HepG2 (cell line): ENCODE data around the gene FXYD4. TPM values are rescaled to one million over a fixed set of nuclear protein-coding genes. Genes with fewer than 3 reads are reported as not detected.

Experiments
- ATAC-seq: fragments of 200-7000 bp; cut with Tn5 transposase; 3 replicates; pipeline ENCODE4 v1.9.1; 2020; ENCODE audit warnings: mild to moderate bottlenecking, moderate library complexity
- BruUV-seq: library from RNA; stranded (reverse); fragments of 400-500 nt; replicated peaks from 2 replicates; lab custom pipeline; 2021; lab: Mats Ljungman, UMichigan
- CTCF ChIA-PET: fragments of 300-600 bp; formaldehyde crosslinking; extraction: SDS; loops from one replicate; lab custom pipeline; 2021; ENCODE audit warnings: low total read pairs, inconsistent platforms, low intra/inter-chr PET ratio; lab: Yijun Ruan, JAX
- POLR2A ChIA-PET: fragments of 350-600 bp; sonication (Branson Sonifier 250); formaldehyde crosslinking; loops from one replicate; lab custom pipeline; 2020; ENCODE audit warnings: antibody characterized with exemption, inconsistent platforms; lab: Yijun Ruan, JAX
- DNase-seq: peaks from one replicate; pipeline ENCODE4 v3.0.0-alpha.2; 2015; ENCODE audit warnings: low spot score
- FAIRE-seq: peaks from 3 replicates; lab custom pipeline; 2011; peaks lifted over from hg19 to GRCh38; lab: Jason Lieb, UNC
- H2AFZ ChIP-seq: one replicate; pipeline ENCODE4 v1.6.1; 2011; ENCODE audit warnings: low read length, inconsistent platforms
- H3K27ac ChIP-seq: fragments of 300-600 bp; 3 replicates; pipeline ENCODE4 v1.8.0; 2011; ENCODE audit warnings: mixed run types, mild to moderate bottlenecking, mixed read lengths, low read length, inconsistent platforms; ENCODE audit not compliant: insufficient read depth; ENCODE audit errors: extremely low read length
- H3K27me3 ChIP-seq, 2 experiments: fragments of 200-600 bp in 1 of 2; 2 replicates in 1 of 2; 3 replicates in 1 of 2; pipeline versions ENCODE4 v1.6.0 to v1.8.0; 2011; ENCODE audit warnings: low read length in 2 of 2, mild to moderate bottlenecking in 2 of 2, moderate library complexity in 2 of 2, inconsistent platforms in 1 of 2; ENCODE audit not compliant: insufficient read depth in 2 of 2, control insufficient read depth in 1 of 2
- H3K36me3 ChIP-seq, 2 experiments: fragments of 200-600 bp in 1 of 2; replicated peaks in 1 of 2; 2 replicates in 1 of 2; 3 replicates in 1 of 2; pipeline versions ENCODE4 v1.5.1 to v1.8.0; 2011; ENCODE audit warnings: low read length in 2 of 2, inconsistent platforms in 1 of 2; ENCODE audit not compliant: insufficient read depth in 2 of 2, control insufficient read depth in 1 of 2
- H3K4me1 ChIP-seq: 2 replicates; pipeline ENCODE4 v1.5.1; 2012; ENCODE audit warnings: low read length, inconsistent platforms; ENCODE audit not compliant: insufficient read depth
- H3K4me2 ChIP-seq: 2 replicates; pipeline ENCODE4 v1.6.0; 2011; ENCODE audit warnings: low read depth, low read length, inconsistent platforms
- H3K4me3 ChIP-seq, 3 experiments: fragments of 200-600 bp in 1 of 3; sonication (generic), shearing (Covaris generic) in 1 of 3; replicated peaks in 1 of 3; 2 replicates each; pipeline ENCODE4 v1.5.1; 2011 to 2016; ENCODE audit warnings: low read length in 3 of 3, inconsistent platforms in 2 of 3, low read depth in 2 of 3, mild to moderate bottlenecking in 2 of 3, control low read depth in 1 of 3, mixed read lengths in 1 of 3; ENCODE audit not compliant: insufficient read depth in 1 of 3
- H3K79me2 ChIP-seq: one replicate; pipeline ENCODE4 v1.6.1; 2011; ENCODE audit warnings: low read length, inconsistent platforms; ENCODE audit not compliant: insufficient read depth
- H3K9ac ChIP-seq: 2 replicates; pipeline ENCODE4 v1.6.0; 2011; ENCODE audit warnings: mild to moderate bottlenecking, low read depth, low read length, inconsistent platforms; ENCODE audit not compliant: insufficient read depth
- H3K9me3 ChIP-seq: 2 replicates; pipeline ENCODE4 v1.5.1; 2012; ENCODE audit warnings: mild to moderate bottlenecking, low read length
- H4K20me1 ChIP-seq: 2 replicates; pipeline ENCODE4 v1.6.0; 2011; ENCODE audit warnings: inconsistent platforms, mild to moderate bottlenecking, low read length, moderate library complexity; ENCODE audit not compliant: insufficient read depth
- BCL6 ChIP-seq: IDR thresholded peaks from 2 replicates; pipeline ENCODE4 v1.6.1; 2016; ENCODE audit warnings: missing genetic modification reagents, missing compliant biosample characterization
- CBX2 ChIP-seq, 2 experiments: fragments of 200-600 bp in 1 of 2; sonication (generic); formaldehyde crosslinking in 1 of 2; IDR thresholded peaks; 2 replicates each; pipeline versions ENCODE4 v1.7.0 to v1.8.1; 2018 to 2022; ENCODE audit warnings: low read depth in 2 of 2, low read length in 1 of 2, mild to moderate bottlenecking in 1 of 2, missing genetic modification reagents in 1 of 2
- CHD2 ChIP-seq: IDR thresholded peaks from 2 replicates; pipeline ENCODE4 v1.6.1; 2011; ENCODE audit warnings: low read depth, low read length, improper control_type of control experiment
- DBP ChIP-seq: sonication (generic); formaldehyde crosslinking; IDR thresholded peaks from 2 replicates; pipeline ENCODE4 v1.4.0; 2020; ENCODE audit warnings: missing genetic modification reagents; ENCODE audit errors: not compliant biosample characterization
- FIP1L1 ChIP-seq: fragments of 200-400 bp; formaldehyde crosslinking; IDR thresholded peaks from 2 replicates; pipeline ENCODE4 v1.6.1; 2018; ENCODE audit warnings: low read depth, mild to moderate bottlenecking, low read length, moderate library complexity, borderline replicate concordance; ENCODE audit not compliant: insufficient read depth
- HMGA1 ChIP-seq: sonication (generic); formaldehyde crosslinking; conservative IDR thresholded peaks from 2 replicates; pipeline ENCODE4 v1.4.0; 2020; ENCODE audit warnings: missing genetic modification reagents
- HOXA5 ChIP-seq: sonication (generic); formaldehyde crosslinking; IDR thresholded peaks from 2 replicates; pipeline ENCODE4 v1.4.0; 2020; ENCODE audit warnings: missing genetic modification reagents
- PHF5A ChIP-seq: IDR thresholded peaks from one replicate; pipeline ENCODE4 v1.6.1; 2018; ENCODE audit warnings: low read depth, missing genetic modification reagents; ENCODE audit not compliant: unreplicated experiment
- RNF2 ChIP-seq: fragments of 450-650 bp; conservative IDR thresholded peaks from 2 replicates; pipeline ENCODE4 v1.6.1; 2016; ENCODE audit warnings: low read depth
- SIX1 ChIP-seq: sonication (generic); formaldehyde crosslinking; IDR thresholded peaks from 2 replicates; pipeline ENCODE4 v1.4.0; 2020; ENCODE audit warnings: missing genetic modification reagents, borderline replicate concordance
- SMAD3 ChIP-seq: sonication (generic); formaldehyde crosslinking; IDR thresholded peaks from 2 replicates; pipeline ENCODE4 v1.4.0; 2020; ENCODE audit warnings: missing genetic modification reagents
- SOX13 ChIP-seq, 3 experiments: fragments of 450-650 bp in 1 of 3; sonication (generic) in 1 of 3; formaldehyde crosslinking in 1 of 3; IDR thresholded peaks in 2 of 3; conservative IDR thresholded peaks in 1 of 3; 2 replicates each; pipeline versions ENCODE4 v1.5.0 to v1.6.1; 2016 to 2020; ENCODE audit warnings: antibody characterized with exemption in 1 of 3, mild to moderate bottlenecking in 1 of 3, missing compliant biosample characterization in 1 of 3, missing genetic modification reagents in 1 of 3, moderate library complexity in 1 of 3
- TCF7 ChIP-seq: sonication (generic); IDR thresholded peaks from 2 replicates; pipeline ENCODE4 v1.6.1; 2016; ENCODE audit warnings: antibody characterized with exemption, low read depth
- ZBTB43 ChIP-seq: sonication (generic); formaldehyde crosslinking; conservative IDR thresholded peaks from 2 replicates; pipeline ENCODE4 v1.4.0; 2020; ENCODE audit warnings: missing genetic modification reagents
- ZBTB44 ChIP-seq: sonication (generic); formaldehyde crosslinking; IDR thresholded peaks from 2 replicates; pipeline ENCODE4 v1.4.0; 2020; ENCODE audit warnings: missing genetic modification reagents
- ZNF234 ChIP-seq: sonication (generic); formaldehyde crosslinking; conservative IDR thresholded peaks from 2 replicates; pipeline ENCODE4 v1.5.1; 2020; ENCODE audit warnings: mild to moderate bottlenecking, missing genetic modification reagents
- ZNF746 ChIP-seq: sonication (generic); formaldehyde crosslinking; IDR thresholded peaks from 2 replicates; pipeline ENCODE4 v1.8.0; 2022; ENCODE audit warnings: mild to moderate bottlenecking, missing genetic modification reagents
- ZNF850 ChIP-seq: sonication (generic); formaldehyde crosslinking; conservative IDR thresholded peaks from 2 replicates; pipeline ENCODE4 v1.9.0; 2021; ENCODE audit warnings: mild to moderate bottlenecking, missing genetic modification reagents
- WGBS: methylation state at CpG from one replicate; pipeline ENCODE4 v1.1.6; 2017; ENCODE audit warnings: low lambda C conversion rate; 5-methylcytosine and 5-hydroxymethylcytosine counted together
- in situ Hi-C: cut with HindIII; loops from 2 replicates; pipeline ENCODE4 v1.10.0; 2017; ENCODE audit warnings: low pct_unique_long_range_greater_than_20kb; ENCODE audit not compliant: extremely low pct_ligation_motif_present
- intact Hi-C: fragments of 100-400 bp; cut with micrococcal nuclease; formaldehyde crosslinking; loops from one replicate; pipeline ENCODE4 v1.10.0; 2022; ENCODE audit not compliant: unreplicated experiment
- polyA plus RNA-seq, 8 experiments: library from polyadenylated mRNA; depleted of rRNA in 3 of 8; stranded (reverse) in 7 of 8; unstranded in 1 of 8; fragments of >200 nt; fragmentation: Illumina TruSeq in 4 of 8; extraction: Trizol in 4 of 8; gene quantifications; 2 replicates each; pipeline versions ENCODE4 v1.2.1 to v1.2.3, GENCODE V29; 2011 to 2016; ENCODE audit warnings: low read depth in 4 of 8, missing spikeins in 1 of 8, mixed read lengths in 1 of 8; ENCODE audit not compliant: insufficient read depth in 1 of 8
- total RNA-seq, 5 experiments: library from RNA; depleted of rRNA; stranded (reverse); fragments of >200 nt; fragmentation: Illumina TruSeq; extraction: Trizol; gene quantifications; 2 replicates each; pipeline ENCODE4 v1.2.3, GENCODE V29; 2016; ENCODE audit warnings: low read depth in 1 of 5

FXYD4 gene
- total and polyA plus RNA-seq, 2 of the 13 experiments (the other 11 are each of a cell fraction or from before 2014, with no cell fraction given) = not detected

GRCh38 chr10:43407576-43408330 is 36.3 kb downstream of the FXYD4 start:
- Histone ChIP-seq H3K79me2 (peaks cover 65% of the 10 kb centered on the region), H3K9me3 (no peaks in the 10 kb centered on the region), H4K20me1 (peaks cover 49% of the 10 kb centered on the region), H3K4me1 (peaks cover 66% of the 10 kb centered on the region), H3K4me3 (peak overlapping the region; percentile 86 to 95 (median 87)), H3K4me2 (peak overlapping the region; percentile 94), H2AFZ (no peak overlapping the region), H3K27me3 (no peaks in the 10 kb centered on the region; a peak in 1 of 5 replicates), H3K27ac (peak overlapping the region; percentile 100), H3K36me3 (0 out of 5 replicates have a peak, but pooled peaks cover 0 to 13% of the 10 kb centered on the region in 2 experiments), H3K9ac (peak overlapping the region; percentile 99)
- in situ Hi-C loops = loop anchor here (25.0 kb wide), 1 partner anchor 1555 kb away; the partner anchor contains the start of gene RASSF4
- TSS peak; percentile 36 for BruUV-seq
- ChIA-PET POLR2A (interaction anchor here (0.6 to 2.5 kb wide), 9 partner anchors 10 to 53 kb away, joined by 3 to 51 read pairs (median 4); partner anchors contain the start of gene ZNF487), CTCF (no interaction called here)
- under 1% methylated on average over 43 of the region's 56 CpGs for WGBS
- FAIRE-seq = no peak
- peak; percentile 53 for ATAC-seq
- DNase-seq = peak; percentile 89
- intact Hi-C loops = loop anchor here (1.0 kb wide), 1 partner anchor 8 kb away; no protein-coding TSS in a partner anchor
- TF ChIP-seq ZNF234 (CRISPR knock-in tag) (no peak), HMGA1 (CRISPR knock-in tag) (no peak), HOXA5 (peak; percentile 40; the same call in 1 of the 2 replicates), SMAD3 (CRISPR knock-in tag) (0 out of 2 replicates have a peak, but pooled peaks have one; percentile 56), FIP1L1 (0 out of 2 replicates have a peak, but pooled peaks have one; percentile 56), RNF2 (0 out of 2 replicates have a peak, but pooled peaks have one; percentile 18), DBP (CRISPR knock-in tag) (peak; percentile 22), ZBTB43 (CRISPR knock-in tag) (peak; percentile 36), BCL6 (CRISPR knock-in tag) (no peak), CHD2 (0 out of 2 replicates have a peak, but pooled peaks have one; percentile 6), SOX13 (IDR thresholded peaks at IDR 0.05) (peak; percentile 9; the same call in 1 of the 2 replicates), SOX13 (CRISPR knock-in tag; conservative IDR thresholded peaks at IDR 0.05 in 1 of 2, IDR thresholded peaks at IDR 0.05 in 1 of 2) (peak in 1 of 2 experiments; percentile 45; a peak in 1 of 4 replicates), SIX1 (CRISPR knock-in tag) (0 out of 2 replicates have a peak, but pooled peaks have one; percentile 45), TCF7 (0 out of 2 replicates have a peak, but pooled peaks have one; percentile 22), ZNF850 (0 out of 2 replicates have a peak, but pooled peaks have one; percentile 49), PHF5A (CRISPR knock-in tag) (no peak), ZNF746 (CRISPR knock-in tag) (0 out of 2 replicates have a peak, but pooled peaks have one; percentile 16), ZBTB44 (CRISPR knock-in tag) (0 out of 2 replicates have a peak, but pooled peaks have one; percentile 11), CBX2 (IDR thresholded peaks at IDR 0.05; ENCODE audit: low read depth, low read length) (no peak), CBX2 (CRISPR knock-in tag; IDR thresholded peaks at IDR 0.05; ENCODE audit: low read depth) (no peak)
